Hepatocyte (in vitro differentiated cells): ENCODE measurements around the gene JMJD8. TPM values are rescaled to one million over a fixed set of nuclear protein-coding genes. Genes with fewer than 3 reads are reported as not detected.

Source experiments
- DNase-seq: peaks from one replicate; pipeline ENCODE4 v3.0.0-alpha.2; 2016; ENCODE audit warnings: low spot score
- H2AFZ ChIP-seq: fragments of 200-600 bp; sonication (generic); 2 replicates; pipeline ENCODE4 v1.6.0; 2016; ENCODE audit warnings: antibody characterized with exemption, mild to moderate bottlenecking
- H3K27ac ChIP-seq: fragments of 200-600 bp; sonication (generic); 2 replicates; pipeline ENCODE4 v1.5.1; 2016; ENCODE audit warnings: mild to moderate bottlenecking
- H3K27me3 ChIP-seq: fragments of 200-600 bp; sonication (generic); 2 replicates; pipeline ENCODE4 v1.6.1; 2016
- H3K36me3 ChIP-seq: fragments of 200-600 bp; sonication (generic); replicated peaks from 2 replicates; pipeline ENCODE4 v1.5.1; 2016; ENCODE audit warnings: low read depth; ENCODE audit not compliant: insufficient read depth
- H3K4me1 ChIP-seq: fragments of 200-600 bp; sonication (generic); 2 replicates; pipeline ENCODE4 v1.5.1; 2016; ENCODE audit warnings: mild to moderate bottlenecking, moderate library complexity; ENCODE audit not compliant: insufficient read depth
- H3K4me2 ChIP-seq: fragments of 200-600 bp; sonication (generic); 2 replicates; pipeline ENCODE4 v1.6.0; 2016
- H3K4me3 ChIP-seq: fragments of 200-600 bp; sonication (generic); 2 replicates; pipeline ENCODE4 v1.5.1; 2016; ENCODE audit warnings: mild to moderate bottlenecking
- H3K79me2 ChIP-seq: fragments of 200-600 bp; sonication (generic); 2 replicates; pipeline ENCODE4 v1.6.0; 2017; ENCODE audit warnings: mild to moderate bottlenecking
- H3K9me2 ChIP-seq: fragments of 200-600 bp; sonication (generic); replicated peaks from 2 replicates; pipeline ENCODE4 v1.6.0; 2017; ENCODE audit warnings: mild to moderate bottlenecking; ENCODE audit not compliant: insufficient read depth
- H3K9me3 ChIP-seq: fragments of 200-600 bp; sonication (generic); 2 replicates; pipeline ENCODE4 v1.5.1; 2016; ENCODE audit warnings: low read depth, mild to moderate bottlenecking
- H4K20me1 ChIP-seq: fragments of 200-600 bp; sonication (generic); 2 replicates; pipeline ENCODE4 v1.6.0; 2016; ENCODE audit warnings: mild to moderate bottlenecking; ENCODE audit not compliant: insufficient read depth, poor library complexity, severe bottlenecking
- CTCF ChIP-seq: fragments of 200-600 bp; sonication (generic); IDR thresholded peaks from 2 replicates; pipeline ENCODE4 v1.5.1; 2016; ENCODE audit warnings: antibody characterized with exemption, mild to moderate bottlenecking; ENCODE audit not compliant: poor library complexity
- EZH2 ChIP-seq: fragments of 200-600 bp; sonication (generic); IDR thresholded peaks from 2 replicates; pipeline ENCODE4 v1.6.1; 2016; ENCODE audit warnings: antibody characterized with exemption, mild to moderate bottlenecking, borderline replicate concordance
- EZH2phosphoT487 ChIP-seq: fragments of 200-600 bp; sonication (generic); IDR thresholded peaks from one replicate; pipeline ENCODE4 v1.6.1; 2018; ENCODE audit warnings: antibody characterized with exemption, mild to moderate bottlenecking, low read depth, moderate library complexity; ENCODE audit not compliant: unreplicated experiment, severe bottlenecking
- WGBS: methylation state at CpG from one replicate; pipeline ENCODE4 v1.1.6; 2016; ENCODE audit warnings: low lambda C conversion rate; ENCODE audit errors: missing lambda C conversion rate; 5-methylcytosine and 5-hydroxymethylcytosine counted together
- polyA plus RNA-seq: library from polyadenylated mRNA; unstranded; fragments of >200 nt; fragmentation: Nextera tagmentation; extraction: Ambion mirVana; gene quantifications from 2 replicates; pipeline ENCODE4 v1.2.1, GENCODE V29; 2016
- total RNA-seq: library from RNA; depleted of rRNA; stranded (reverse); fragments of >200 nt; gene quantifications from 2 replicates; pipeline ENCODE4 v1.2.3, GENCODE V29; 2014

JMJD8 gene
- total and polyA plus RNA-seq, 2 experiments from 2014 or later, result 44.3 to 84.3 TPM

- H3K4me1 ChIP-seq, result peaks cover 3% of the 10 kb centered on the region
- H3K27me3 ChIP-seq, result no peaks in the 10 kb centered on the region
- 95% methylated on average over 32 of the region's 35 CpGs for WGBS
Measured at GRCh38 chr16:658679-659571, 25.2 kb downstream of the JMJD8 start.

GRCh38 chr16:657487-657886, 26.6 kb downstream of the JMJD8 start:
- H3K9me2 ChIP-seq, result no peaks in the 10 kb centered on the region
- H3K9me3 ChIP-seq, result no peaks in the 10 kb centered on the region
- no peaks in the 10 kb centered on the region for H3K79me2 ChIP-seq
- WGBS, result 98% methylated on average over 19 of the region's 22 CpGs
- H4K20me1 ChIP-seq, result no peaks in the 10 kb centered on the region
- H3K36me3 ChIP-seq, result no peaks in the 10 kb centered on the region
- H3K27ac ChIP-seq, result no peak overlapping the region
- no peaks in the 10 kb centered on the region for H3K27me3 ChIP-seq
- no peak overlapping the region for H2AFZ ChIP-seq
- no peak overlapping the region for H3K4me2 ChIP-seq
- no peak for DNase-seq
- TF ChIP-seq EZH2phosphoT487 (no peak), EZH2 (no peak), CTCF (no peak)
- no peak overlapping the region for H3K4me3 ChIP-seq
- peaks cover 3% of the 10 kb centered on the region for H3K4me1 ChIP-seq

More at GRCh38 chr16:658679-659571, 25.2 kb downstream of the JMJD8 start:
- Histone ChIP-seq H3K4me2 (no peak overlapping the region), H3K79me2 (no peaks in the 10 kb centered on the region), H3K27ac (no peak overlapping the region), H4K20me1 (no peaks in the 10 kb centered on the region), H3K9me2 (no peaks in the 10 kb centered on the region), H3K9me3 (no peaks in the 10 kb centered on the region), H2AFZ (no peak overlapping the region), H3K36me3 (no peaks in the 10 kb centered on the region), H3K4me3 (no peak overlapping the region)
- no peak for DNase-seq
- TF ChIP-seq CTCF (no peak), EZH2phosphoT487 (no peak), EZH2 (no peak)

GRCh38 chr16:654034-654433, 30.1 kb downstream of the JMJD8 start:
- Histone ChIP-seq H3K4me2 (no peak overlapping the region), H3K9me3 (no peaks in the 10 kb centered on the region), H3K36me3 (no peaks in the 10 kb centered on the region), H2AFZ (no peak overlapping the region), H3K79me2 (no peaks in the 10 kb centered on the region), H4K20me1 (no peaks in the 10 kb centered on the region), H3K27ac (no peak overlapping the region), H3K27me3 (no peaks in the 10 kb centered on the region), H3K9me2 (no peaks in the 10 kb centered on the region), H3K4me1 (peaks cover 5% of the 10 kb centered on the region), H3K4me3 (no peak overlapping the region)
- no peak for DNase-seq
- 91% methylated on average over 12 of the region's 12 CpGs for WGBS
- TF ChIP-seq EZH2phosphoT487 (no peak), CTCF (no peak)
